GM19438 (cell line): ENCODE results near the gene MCRIP1.

ENCODE experiments used
- ATAC-seq: cut with Tn5 transposase; IDR thresholded peaks from one replicate; pipeline ENCODE4 v1.9.1; 2021; ENCODE audit warnings: low read depth; ENCODE audit not compliant: unreplicated experiment

MCRIP1 gene

DNA sequence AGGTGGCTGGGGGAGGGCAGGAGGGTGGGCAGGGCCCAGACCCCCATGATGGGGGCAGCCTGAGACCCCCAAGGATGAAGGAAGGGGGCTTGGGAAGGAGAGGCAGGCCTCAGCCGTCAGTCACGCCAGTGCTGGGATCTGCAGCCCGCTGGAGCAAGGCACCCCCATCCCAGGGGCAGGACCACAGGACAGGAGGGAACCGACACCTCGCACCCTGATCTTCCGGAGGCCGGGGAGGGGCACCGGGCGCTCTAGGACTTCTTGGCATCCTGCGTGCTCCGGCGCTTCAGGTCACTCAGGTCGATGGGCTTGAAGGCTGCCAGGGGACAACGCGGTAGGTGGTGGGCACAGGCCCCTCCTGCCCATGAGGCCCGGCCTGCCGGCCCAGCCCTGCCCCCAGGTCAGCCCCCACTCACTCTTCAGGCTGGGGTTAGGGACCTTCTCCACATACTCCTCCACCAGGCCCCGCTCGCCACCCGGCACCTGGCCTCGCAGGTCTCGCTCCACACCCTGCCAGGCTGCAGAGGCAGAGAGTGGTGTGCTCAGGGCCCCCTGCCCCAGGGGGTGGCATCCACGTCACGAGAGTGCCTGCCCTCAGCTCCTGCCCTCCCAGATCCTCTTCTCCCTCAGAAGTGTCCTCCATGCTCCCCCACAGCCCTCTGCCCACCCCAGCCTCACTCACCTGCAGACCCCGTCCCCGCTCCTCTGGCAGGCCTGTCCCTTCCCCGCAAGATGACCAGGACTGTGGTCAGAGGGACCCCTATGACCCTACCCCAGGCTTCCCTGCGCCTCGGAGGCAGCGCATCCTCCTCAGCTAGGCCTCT is 9.9 kb downstream of the MCRIP1 start:
- ATAC-seq, result no peak

DNA sequence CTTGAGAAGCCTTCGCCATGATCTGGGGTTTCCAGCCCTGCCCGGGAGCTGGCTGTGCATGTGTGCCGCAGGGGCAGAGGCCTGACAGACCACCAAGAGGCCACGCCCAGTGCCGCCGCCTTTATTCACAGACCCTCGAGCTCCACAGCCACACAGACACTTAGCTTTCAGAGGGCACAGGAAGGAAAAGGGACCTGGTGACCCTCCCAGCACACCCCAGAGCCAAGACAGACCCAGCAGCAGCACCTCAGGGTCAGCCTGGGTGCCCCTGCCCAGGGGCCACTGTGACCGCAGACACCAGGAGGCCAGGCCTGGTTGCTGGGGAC is 10.8 kb downstream of the MCRIP1 start:
- ATAC-seq, result no peak

DNA sequence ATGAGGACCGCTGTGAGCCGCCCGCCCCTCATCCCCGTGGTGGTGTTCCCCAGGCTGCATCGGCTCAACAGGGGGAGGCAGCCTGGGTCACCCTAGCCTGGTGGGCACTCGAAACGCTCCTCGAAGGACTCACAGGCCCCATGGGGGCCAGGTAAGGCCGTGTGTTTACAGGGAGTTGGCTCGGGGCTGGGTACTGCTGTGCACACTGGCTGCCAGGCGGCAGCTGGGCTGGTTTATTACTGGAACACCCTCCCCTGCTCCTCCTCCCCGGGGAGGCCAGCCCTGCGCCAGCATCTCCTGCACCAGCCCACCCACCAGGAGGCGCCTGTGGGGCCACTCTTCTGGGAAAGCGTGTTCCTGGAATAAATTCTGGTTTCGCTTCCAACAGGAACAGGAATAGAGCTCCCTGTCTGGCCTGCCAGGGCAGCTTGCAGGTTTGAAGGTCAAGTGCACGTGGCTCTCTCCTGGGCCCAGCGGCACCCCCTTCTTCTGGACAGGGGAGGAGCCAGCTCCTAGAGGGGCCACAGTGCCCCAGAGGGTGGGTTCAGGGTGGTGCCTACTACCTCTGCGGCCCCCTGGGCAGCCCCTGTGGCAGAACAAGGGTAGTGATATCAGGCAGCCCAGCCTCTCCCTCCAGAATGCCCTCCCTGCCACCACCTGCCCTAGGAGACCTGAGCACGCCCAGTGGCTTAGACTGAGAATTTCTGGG is 11.3 kb downstream of the MCRIP1 start:
- no peak for ATAC-seq

DNA sequence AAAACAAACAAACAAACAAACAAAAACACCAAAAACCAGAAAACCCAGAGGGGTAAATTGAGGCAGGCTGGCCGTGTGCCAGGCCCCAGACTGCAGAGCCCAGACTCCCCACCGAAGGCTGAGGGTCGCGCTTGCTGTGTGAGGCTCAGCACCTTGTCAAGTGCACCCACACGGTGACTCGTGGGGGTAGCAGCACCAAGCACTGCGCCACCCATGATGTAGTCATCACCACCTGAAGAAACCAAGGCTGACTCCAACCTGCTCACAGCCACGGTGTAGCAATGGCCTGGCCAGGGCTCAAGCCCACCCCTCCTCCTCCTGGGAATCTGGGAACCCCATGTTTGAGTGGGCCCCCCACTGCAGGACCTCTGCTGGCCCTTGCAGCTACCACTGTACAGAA is 11.9 kb downstream of the MCRIP1 start:
- no peak for ATAC-seq

DNA sequence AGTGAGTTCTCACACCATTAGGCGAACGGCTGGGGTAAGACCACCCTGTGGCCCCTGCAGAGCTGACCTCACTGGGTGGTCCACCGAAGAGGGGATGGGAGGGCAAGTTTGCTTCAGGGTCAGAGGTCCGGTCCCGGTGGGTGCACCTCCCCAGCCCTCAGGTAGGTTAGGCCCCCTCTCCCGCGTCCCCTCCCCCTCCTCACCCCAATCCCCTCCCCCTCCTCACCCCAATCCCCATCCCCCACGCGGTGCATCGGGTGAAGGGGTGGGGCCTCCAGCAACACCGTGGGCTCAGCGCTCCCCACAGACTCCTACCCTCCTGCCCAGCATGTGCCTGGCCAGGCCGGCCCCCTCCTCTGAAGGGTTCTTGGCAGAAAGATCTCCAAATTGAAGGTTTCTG is 13.4 kb downstream of the MCRIP1 start:
- no peak for ATAC-seq

DNA sequence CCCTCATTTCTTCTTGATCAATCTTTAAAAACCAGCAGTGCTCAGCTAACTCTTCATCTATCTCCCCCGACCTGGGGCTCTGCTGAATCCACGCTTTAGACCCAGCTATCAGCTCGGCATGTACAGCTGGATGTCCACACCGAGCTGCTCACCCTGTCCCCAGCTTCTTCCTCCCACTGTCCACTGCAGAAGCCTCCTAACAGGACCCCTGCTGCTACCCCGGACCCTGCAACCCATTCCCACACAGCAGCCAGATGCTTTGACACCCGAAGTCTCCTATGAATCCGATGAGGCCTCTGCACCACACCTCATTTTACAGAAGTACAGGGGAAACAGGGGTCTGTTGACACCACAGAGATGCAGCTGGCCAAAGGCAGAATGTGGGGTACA is 15.3 kb downstream of the MCRIP1 start:
- ATAC-seq, result no peak

DNA sequence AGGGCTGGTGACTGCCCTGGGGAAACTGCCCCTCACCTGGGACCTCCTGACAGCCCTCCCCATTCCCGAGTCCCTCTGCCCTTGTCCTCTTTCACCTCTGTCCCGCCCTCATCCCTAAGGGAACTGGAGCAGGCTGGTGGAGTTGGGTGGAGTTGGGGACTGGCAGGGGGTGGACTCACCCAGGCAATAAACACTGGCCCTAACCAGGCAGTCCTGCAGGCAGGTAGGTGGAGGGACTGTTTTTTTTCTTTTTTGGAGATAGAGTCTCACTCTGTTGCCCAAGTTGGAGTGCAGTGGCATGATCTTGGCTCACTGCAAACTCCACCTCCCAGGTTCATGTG is 17.5 kb downstream of the MCRIP1 start:
- no peak for ATAC-seq

DNA sequence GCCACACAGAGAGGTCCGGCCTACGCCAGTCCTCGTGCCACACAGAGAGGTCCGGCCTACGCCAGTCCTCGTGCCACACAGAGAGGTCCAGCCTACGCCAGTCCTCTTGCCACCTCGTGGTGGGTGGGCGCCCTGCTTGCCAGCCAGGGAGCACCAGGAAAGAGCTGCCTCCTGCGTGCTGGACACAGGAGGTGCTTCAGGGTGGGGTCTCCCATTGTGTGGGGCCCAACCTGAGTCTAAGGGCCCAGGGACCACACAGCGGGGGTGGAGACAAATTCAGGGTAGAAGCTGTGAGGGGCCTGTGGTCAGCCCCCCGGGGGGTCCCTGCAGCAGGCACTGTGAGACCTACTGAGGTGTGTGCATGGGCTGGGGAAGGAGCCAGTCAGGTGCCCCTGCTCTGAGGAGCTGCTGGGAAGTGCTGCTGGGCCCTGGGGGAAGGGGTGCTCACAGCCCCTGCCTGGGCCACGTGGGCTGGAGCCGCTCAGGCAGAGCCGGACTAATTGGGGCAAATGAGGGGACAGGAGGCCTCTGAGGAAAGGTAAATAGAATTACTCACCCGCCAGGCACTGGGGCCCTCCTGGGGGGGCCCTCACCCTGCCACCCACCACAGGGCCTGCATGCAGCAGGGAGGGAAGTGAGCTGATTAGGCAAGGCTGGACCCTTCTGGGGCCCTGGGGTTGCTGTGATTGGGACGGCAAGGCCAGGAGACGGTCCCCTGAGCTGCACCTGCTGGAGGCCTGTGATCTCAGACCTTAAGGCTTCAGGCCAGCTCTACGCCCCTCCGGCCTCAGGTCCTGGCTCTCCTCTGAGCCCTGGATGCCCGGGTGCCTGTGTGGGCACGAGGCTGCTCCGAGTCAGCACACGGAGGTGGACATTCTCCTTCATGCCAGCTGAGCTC is 18.1 kb downstream of the MCRIP1 start:
- no peak for ATAC-seq

DNA sequence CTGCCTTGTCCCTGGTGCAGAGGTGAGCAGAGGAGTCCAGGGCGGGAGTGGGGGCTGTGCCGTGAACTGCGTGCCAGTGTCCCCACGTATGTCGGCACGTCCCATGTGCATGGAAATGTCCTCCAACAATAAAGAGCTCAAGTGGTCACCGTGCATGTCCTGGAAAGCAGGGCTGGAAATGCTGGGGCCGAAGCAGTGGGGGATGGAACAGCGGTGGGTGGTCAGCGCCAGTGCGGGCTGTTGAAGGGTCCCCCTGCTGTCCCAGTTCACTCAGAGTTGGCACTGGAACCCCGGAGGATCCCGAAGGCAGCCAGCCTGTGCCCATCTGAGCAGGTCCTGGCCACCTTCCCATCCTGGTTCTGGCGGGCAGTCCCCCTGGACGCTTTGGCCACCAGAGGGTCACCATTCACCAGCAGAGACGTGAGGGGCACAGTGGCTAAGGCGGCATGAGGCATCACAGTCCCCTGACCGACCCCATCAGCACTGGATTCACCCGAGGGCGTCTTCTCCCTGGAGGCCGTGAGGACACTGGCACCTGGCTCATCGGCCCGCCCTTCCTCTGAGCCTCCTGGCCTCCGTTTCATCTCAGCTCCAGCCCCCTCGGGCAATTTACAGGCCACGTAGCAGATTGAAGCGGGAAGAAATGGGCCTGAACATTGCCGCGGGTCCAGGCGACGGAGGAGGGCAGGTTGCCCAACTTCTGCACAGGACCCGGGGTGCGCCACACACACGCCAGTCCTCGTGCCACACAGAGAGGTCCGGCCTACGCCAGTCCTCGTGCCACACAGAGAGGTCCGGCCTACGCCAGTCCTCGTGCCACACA is 19.0 kb downstream of the MCRIP1 start:
- no peak for ATAC-seq

DNA sequence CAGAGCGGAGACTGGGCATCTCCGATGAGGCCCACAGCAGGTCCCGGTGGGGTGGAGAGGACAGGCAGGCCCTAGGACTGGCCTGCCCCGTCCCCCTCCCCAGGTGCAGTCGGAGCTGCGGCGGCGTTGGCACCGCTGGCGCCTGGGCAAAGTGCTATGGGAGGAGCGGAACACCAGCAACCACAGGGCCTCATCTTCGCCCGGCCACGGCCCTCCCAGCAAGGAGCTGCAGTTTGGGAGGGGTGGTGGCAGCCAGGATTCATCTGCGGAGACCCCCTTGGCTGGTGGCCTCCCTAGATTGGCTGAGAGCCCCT is 19.8 kb downstream of the MCRIP1 start:
- ATAC-seq, result no peak

DNA sequence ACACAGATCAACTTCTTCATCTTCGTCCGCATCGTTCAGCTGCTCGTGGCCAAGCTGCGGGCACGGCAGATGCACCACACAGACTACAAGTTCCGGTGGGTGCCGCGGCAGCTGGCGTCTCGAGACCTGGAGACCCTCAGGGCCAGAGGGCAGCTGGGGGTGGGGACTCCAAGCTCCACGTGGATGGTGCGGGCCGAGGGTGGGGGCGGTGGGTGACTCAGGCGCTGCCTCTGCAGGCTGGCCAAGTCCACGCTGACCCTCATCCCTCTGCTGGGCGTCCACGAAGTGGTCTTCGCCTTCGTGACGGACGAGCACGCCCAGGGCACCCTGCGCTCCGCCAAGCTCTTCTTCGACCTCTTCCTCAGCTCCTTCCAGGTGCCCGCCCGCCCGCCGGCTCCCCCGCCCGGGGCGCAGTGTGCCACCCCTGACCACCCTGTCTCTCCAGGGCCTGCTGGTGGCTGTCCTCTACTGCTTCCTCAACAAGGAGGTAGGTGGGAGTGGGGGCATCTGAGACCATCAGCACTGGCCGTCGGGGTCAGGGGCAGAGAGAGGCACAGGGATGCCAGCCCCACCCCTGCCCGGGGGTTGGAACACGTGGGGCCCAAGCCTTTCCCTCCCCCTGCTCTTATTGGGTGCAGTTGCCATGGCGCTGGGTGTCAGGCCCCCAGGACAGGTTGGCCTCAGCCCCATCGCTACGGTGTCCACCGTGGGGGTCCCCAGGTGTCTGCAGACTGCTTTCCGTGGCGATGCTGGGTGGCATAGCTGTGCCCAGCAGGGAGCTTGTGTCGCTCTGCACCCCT is 20.3 kb downstream of the MCRIP1 start:
- no peak for ATAC-seq

DNA sequence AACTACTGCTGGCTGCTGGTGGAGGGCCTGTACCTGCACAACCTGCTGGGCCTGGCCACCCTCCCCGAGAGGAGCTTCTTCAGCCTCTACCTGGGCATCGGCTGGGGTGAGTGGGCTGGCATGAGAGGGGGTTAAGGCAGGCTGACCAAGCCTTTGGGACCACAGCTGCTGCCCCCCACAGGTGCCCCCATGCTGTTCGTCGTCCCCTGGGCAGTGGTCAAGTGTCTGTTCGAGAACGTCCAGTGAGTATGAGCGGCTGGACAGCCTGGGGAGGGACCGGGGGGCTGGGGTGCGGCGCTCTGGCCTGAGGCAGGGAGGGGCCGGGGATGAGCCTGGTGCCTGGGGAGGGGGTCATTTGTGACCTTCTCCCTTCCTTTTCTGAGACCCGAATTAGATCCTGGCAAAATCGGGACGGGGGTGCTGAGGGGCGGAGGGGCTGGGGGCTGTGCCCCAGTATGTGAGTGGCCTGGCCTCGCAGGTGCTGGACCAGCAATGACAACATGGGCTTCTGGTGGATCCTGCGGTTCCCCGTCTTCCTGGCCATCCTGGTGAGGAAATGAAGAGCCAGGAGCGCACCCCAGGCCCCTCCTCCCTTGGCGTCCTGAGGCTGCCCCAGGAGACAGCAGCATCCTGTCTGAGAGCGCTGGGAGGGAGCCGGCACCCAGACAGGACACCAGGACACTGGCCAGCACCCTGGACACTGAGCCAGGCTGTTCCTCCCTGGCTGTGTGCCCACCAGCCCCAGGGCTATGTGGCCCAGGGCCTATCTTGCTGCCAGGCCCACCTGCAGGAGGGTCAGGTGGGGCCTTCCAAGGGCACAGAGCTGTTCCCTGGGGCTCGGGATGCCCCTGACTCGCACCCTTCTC is 21.2 kb downstream of the MCRIP1 start:
- no peak for ATAC-seq

DNA sequence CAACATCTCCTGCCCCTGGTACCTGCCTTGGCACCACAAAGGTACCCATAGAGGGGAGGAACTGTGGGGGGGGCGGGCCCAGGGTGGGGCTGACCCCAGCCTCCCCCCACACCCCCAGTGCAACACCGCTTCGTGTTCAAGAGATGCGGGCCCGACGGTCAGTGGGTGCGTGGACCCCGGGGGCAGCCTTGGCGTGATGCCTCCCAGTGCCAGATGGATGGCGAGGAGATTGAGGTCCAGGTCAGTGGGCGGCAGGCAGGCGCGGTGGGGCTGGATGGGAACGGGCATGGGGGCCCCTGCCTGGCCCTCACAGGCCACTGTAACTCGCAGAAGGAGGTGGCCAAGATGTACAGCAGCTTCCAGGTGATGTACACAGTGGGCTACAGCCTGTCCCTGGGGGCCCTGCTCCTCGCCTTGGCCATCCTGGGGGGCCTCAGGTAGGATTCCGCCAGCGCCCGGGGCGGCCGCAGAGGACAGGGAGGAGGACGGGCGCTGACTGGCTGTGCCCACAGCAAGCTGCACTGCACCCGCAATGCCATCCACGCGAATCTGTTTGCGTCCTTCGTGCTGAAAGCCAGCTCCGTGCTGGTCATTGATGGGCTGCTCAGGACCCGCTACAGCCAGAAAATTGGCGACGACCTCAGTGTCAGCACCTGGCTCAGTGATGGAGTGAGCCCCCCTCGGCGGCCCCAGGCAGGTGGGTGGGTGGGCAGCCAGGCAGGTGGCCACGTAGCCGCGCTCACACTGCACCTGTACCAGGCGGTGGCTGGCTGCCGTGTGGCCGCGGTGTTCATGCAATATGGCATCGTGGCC is 22.0 kb downstream of the MCRIP1 start:
- no peak for ATAC-seq

DNA sequence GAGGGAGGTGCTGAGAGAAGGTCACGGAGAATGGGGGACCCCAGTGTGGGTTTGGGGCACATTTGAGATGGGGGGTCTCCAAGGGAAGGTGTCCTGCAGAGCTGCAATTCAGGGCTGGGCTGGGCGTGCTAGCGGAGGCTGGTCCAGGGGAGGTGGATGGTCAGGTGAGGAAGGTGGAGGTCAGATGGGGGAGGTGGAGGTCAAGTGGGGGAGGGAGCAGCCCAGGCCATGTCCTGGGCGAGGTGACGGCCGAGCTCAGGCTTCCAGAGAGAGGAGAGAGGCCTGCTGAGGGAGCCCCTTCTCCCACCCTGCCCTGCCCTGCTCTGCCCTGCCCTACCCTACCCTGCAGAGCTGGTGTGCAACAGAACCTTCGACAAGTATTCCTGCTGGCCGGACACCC is 22.6 kb downstream of the MCRIP1 start:
- no peak for ATAC-seq

DNA sequence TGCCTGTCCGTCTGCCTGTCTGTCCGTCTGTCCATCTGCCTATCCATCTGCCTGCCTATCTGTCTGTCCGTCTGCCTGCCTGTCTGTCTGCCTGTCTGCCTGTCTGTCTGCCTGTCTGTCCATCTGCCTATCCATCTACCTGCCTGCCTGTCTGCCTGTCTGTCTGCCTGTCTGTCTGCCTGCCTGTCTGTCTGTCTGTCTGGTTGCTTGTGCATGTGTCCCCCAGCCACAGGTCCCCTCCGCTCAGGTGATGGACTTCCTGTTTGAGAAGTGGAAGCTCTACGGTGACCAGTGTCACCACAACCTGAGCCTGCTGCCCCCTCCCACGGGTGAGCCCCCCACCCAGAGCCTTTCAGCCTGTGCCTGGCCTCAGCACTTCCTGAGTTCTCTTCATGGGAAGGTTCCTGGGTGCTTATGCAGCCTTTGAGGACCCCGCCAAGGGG is 23.5 kb downstream of the MCRIP1 start:
- no peak for ATAC-seq

DNA sequence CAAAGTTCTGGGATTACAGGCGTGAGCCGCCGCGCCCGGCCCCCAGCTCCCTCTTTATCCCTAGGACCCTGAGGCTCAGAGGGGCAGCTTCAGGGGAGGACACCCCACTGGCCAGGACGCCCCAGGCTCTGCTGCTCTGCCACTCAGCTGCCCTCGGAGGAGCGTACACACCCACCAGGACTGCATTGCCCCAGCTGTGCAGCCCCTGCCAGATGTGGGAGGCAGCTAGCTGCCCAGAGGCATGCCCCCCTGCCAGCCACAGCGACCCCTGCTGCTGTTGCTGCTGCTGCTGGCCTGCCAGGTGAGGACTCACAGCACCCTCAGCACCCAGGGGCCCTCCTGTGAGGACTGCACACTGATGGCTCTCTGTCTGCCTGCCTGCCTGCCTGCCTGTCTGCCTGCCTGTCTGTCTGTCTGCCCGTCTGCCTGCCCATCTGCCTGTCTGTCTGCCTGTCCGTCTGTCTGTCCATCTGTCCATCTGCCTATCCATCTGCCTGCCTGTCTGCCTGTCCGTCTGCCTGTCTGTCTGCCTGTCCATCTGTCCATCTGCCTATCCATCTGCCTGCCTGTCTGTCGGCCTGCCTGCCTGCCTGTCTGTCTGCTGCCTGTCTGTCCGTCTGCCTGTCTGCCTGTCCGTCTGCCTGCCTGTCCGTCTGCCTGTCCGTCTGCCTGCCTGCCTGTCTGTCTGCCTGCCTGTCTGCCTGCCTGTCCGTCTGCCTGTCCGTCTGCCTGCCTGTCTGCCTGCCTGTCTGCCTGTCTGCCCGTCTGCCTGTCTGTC is 24.1 kb downstream of the MCRIP1 start:
- no peak for ATAC-seq

DNA sequence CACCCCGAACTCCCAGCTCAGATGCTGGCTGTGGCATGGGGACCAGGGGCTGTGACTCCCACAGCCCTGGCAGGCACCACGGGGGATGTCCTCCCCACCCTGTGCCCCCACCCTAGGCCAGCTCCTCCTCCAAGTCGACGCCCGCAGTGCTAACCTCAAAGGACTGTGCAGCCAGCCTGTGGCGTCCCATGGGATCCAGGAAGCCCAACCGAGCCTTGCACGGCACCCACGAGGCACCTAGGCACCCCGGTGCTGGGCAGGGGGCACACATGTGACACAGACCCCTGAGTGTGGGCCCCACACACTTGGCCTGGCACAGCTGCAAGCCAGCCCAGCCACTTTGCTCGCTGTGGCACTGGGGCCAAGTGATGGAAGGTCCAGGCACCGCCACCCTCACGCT is 25.3 kb downstream of the MCRIP1 start:
- no peak for ATAC-seq
